GM18870 (cell line): ENCODE measurements around the gene GMIP.
"Not testable (repeated sequence)": the region's sequence is repeated elsewhere in the genome, so short reads cannot be mapped to it uniquely, and the experiment has no call there.

Source experiments
- ATAC-seq: cut with Tn5 transposase; IDR thresholded peaks from one replicate; pipeline ENCODE4 v1.9.1; 2021; ENCODE audit warnings: moderate library complexity; ENCODE audit not compliant: unreplicated experiment

The GMIP gene, protein sequence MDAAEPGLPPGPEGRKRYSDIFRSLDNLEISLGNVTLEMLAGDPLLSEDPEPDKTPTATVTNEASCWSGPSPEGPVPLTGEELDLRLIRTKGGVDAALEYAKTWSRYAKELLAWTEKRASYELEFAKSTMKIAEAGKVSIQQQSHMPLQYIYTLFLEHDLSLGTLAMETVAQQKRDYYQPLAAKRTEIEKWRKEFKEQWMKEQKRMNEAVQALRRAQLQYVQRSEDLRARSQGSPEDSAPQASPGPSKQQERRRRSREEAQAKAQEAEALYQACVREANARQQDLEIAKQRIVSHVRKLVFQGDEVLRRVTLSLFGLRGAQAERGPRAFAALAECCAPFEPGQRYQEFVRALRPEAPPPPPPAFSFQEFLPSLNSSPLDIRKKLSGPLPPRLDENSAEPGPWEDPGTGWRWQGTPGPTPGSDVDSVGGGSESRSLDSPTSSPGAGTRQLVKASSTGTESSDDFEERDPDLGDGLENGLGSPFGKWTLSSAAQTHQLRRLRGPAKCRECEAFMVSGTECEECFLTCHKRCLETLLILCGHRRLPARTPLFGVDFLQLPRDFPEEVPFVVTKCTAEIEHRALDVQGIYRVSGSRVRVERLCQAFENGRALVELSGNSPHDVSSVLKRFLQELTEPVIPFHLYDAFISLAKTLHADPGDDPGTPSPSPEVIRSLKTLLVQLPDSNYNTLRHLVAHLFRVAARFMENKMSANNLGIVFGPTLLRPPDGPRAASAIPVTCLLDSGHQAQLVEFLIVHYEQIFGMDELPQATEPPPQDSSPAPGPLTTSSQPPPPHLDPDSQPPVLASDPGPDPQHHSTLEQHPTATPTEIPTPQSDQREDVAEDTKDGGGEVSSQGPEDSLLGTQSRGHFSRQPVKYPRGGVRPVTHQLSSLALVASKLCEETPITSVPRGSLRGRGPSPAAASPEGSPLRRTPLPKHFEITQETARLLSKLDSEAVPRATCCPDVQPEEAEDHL

GRCh38 chr19:19643158-19644053 is at the start of gene GMIP:
TSS of gene GMIP (minus strand) at chr19:19643657. CDS start at chr19:19643529, 128 bp downstream.
- no peak for ATAC-seq

GRCh38 chr19:19691683-19692082 is 48.2 kb upstream of the GMIP start:
- ATAC-seq: no peak

DNA sequence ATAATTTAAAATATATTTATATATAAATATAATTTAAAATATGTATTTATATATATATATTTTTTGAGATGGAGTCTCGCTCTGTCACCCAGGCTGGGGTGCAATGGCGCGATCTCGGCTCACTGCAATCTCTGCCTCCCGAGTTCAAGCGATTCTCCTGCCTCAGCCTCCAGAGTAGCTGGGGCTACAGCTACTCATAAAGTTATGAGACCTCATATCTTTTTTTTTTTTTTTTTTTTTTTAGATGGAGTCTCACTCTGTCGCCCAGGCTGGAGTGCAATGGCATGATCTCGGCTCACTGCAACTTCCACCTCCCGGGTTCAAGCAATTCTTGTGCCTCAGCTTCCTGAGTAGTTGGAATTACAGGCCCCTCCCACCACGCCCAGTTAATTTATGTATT is 45.6 kb upstream of the GMIP start:
- not testable (repeated sequence) for ATAC-seq

DNA sequence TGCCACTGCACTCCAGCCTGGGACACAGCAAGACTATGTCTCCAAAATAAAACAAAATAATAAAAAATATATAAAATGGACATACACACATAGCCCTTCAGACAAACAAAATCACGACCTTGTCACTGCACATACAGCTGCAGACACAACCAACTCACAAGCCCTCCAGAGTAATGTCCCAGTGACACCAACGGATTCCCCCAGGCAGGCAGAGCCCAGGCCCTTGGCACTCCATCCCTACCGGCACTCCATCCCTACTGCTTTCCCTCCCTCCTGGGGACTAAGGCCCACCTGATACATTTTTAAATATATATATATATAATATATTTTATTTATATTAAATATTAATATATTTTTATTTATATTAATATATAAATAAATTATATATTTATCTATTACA is 43.6 kb upstream of the GMIP start:
- ATAC-seq: no peak

- ATAC-seq: no peak
These were observed 43.1 kb upstream of the GMIP start for GRCh38 chr19:19686580-19686979.

DNA sequence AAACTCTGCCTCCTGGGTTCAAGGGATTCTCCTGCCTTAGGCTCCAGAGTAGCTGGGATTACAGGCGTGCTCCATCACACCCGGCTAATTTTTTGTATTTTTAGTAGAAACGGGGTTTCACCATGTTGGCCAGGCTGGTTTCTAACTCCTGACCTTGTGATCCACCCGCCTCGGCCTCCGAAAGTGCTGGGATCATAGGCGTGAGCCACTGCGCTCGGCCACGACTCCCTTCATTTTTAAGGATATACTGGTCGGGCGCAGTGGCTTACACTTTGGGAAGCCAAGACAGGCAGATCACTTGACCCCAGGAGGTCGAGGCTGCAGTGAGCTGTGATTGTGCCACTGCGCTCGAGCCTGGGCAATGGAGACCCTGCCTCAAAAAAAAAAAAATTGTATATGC is 42.7 kb upstream of the GMIP start:
- ATAC-seq: not testable (repeated sequence)

- no peak for ATAC-seq
These were observed 36.0 kb upstream of the GMIP start for GRCh38 chr19:19679176-19680073.

DNA sequence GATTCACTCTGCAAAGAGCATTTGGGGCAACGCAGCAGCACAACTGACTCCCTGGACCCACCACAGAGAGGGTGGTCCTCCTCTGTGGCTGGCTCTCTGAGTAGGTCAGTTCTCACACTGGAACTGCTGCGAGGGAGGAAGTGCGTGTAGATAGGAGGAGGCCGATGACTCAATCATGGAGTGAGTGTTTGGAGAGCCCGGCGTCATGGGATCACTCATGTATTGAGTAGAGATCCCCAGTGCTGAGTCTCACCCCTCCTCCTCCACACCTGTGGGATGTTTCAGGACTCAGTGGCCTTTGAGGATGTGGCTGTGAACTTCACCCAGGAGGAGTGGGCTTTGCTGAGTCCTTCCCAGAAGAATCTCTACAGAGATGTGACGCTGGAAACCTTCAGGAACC is 34.1 kb upstream of the GMIP start:
- ATAC-seq: no peak

GRCh38 chr19:19674315-19674714 is 30.9 kb upstream of the GMIP start:
- ATAC-seq: no peak

GRCh38 chr19:19672816-19673215 is 29.4 kb upstream of the GMIP start:
- ATAC-seq: no peak

DNA sequence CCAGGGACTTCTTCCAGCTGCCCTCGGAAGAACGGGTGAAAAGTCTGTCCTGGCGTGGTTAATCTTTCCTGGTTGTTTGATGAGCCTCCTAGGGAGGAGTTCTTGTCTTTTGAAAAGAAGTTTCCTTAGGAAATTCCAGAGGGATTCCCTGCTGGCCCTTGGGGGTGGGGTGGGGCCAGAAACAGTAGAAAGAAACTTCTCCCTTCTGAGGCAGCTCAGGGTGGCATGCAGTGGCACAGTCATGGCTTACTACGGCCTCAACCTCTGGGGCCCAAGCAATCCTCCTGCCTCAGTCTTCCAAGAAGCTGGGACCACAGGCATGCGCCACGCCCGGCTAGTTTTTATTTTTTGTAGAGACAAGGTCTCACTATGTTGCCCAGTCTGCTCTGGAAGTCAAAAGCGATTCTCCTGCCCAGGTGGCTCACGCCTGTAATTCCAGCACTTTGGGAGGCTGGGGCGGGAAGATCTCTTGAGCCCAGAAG is 26.7 kb upstream of the GMIP start:
- no peak for ATAC-seq

DNA sequence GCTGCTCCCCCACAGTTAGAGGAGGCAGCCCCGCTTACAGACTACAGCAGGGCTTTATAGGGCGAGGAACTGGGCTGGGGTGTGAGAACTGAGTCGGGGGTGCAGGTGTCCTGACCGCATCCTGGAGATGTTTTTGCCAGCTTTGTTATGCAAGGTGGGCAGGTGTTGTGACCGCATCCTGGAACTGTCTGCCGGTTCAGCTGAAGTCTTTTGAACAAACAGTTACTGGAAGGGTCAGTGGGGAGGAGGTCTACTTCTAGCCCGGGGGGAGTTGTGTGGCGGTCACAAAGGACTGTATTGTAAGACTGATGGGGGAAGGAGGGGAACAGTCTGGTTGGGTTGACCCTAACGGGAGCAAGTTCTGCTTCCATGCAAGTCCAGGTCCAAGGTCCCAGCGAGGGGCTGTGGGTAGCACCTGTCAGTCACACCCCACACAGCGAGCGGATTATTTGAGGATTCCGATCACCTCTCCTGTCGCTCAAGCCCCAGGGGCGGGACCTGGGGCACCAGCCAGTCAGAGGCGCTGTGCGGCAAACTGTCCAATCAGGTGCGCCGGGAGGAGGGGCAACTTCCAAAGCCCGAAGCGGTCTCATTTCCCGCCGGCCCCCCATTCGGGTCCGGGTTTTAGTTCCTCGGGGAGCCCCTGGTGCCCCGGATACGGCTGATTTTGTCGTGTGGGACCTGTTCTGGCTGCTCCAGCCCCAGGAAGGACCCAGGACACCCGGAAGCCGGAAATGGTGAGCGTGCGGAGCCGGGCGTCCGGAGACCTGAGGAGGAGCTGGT is 25.0 kb upstream of the GMIP start, which contains the start of gene ZNF101:
Gene ZNF101 (plus strand): TSS at position 610 of the 783 bp plus-strand sequence. CDS start 125 bp downstream, at position 735.
- peak; percentile 59 for ATAC-seq

DNA sequence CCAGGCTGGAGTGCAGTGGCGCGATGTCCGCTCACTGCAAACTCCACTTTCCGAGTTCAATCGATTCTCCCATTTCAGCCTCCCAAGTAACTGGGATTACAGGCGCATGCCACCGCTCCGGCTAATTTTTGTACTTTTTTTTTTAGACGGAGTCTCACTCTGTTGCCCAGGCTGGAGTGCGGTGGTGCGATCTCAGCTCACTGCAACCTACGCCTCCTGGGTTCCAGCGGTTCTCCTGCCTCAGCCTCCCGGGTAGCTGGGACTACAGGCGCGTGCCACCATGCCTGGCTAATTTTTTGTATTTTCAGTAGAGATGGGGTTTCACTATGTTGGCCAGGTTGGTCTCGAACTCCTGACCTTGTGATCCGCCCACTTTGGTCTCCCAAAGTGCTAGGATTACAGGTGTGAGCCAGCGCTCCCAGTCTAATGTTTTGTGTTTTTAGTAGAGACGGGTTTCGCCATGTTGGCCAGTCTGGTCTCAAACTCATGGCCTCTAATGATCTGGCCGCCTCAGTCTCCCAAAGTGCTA is 22.0 kb upstream of the GMIP start:
- not testable (repeated sequence) for ATAC-seq

DNA sequence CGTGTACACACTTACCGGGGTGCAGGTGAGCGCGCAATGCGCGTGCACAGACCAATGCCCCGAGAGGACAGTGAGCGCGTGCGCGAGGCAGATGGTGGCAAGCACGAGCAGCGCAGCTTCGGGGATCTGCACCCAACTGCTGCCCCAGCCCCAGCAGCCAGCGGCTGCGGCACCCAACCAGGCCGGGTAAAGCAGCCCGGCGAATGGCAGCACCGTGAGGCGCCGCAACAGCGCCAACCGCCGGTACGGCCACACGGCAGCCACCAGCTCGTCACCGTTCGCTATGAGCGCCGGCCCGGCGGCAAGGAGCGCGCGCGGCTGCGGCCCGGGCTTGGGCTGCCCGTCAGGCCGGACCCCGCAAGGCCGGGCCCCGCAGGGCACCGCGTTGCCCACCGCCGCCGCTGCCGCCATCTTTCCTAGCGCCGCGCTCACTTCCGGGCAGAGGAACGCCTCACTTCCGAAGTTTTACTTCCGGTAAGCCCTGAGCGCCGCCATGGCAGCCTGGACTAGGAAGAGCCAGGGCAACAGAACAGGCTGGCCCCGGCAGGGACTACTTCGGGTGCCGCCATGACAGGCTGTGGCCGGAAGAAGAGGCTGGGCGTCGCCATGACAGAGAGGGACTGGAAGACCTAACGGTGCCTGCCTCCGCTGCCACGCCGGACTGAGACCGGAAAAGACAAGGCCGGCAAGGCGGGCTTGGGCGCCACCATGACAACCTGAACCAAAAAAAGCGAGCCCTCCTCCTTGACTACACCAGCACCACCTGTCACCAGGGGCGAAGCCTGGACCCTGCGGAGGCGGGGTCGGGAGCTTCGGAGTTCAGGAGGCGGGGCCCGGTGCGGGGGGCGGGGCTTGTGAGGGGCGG is 20.0 kb upstream of the GMIP start, which contains the start of gene ATP13A1:
Gene ATP13A1 (minus strand): TSS at position 421 of the 865 bp plus-strand sequence. CDS start 10 bp downstream, at position 411.
- ATAC-seq: peak; percentile 72

GRCh38 chr19:19662871-19663255 is 19.4 kb upstream of the GMIP start:
- no peak for ATAC-seq

DNA sequence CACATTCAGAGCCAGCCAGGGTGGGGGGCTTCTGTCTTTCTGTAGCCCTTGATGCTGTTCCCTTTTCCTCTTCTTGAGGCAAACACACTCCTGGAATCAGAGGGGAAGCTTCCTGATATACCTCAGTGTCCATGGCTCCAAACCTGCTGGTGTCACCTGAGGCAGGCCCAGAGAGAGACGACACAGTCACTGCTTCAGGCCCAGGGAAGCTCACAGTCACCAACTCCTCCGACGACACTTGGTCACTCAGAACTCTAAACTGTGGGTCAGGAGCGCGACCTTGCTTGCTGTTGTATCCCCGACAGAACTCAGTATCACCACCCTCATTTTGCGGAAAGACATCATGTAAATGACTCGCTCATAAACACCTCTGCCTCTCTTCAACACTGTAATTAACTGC is 18.9 kb upstream of the GMIP start:
- no peak for ATAC-seq

- peak; percentile 36 for ATAC-seq
These were observed 18.3 kb upstream of the GMIP start for GRCh38 chr19:19661675-19662251.
